Fibroblast of lung (primary cell): ENCODE data around the gene FHAD1.

Experiments used
- EZH2 ChIP-seq: IDR thresholded peaks from 2 replicates; pipeline ENCODE4 v1.5.1; 2012; ENCODE audit warnings: low read length, control low read depth, mild to moderate bottlenecking; ENCODE audit errors: missing control alignments
- TF ChIP-seq, protein P1 (sequence below), 2 donors: IDR thresholded peaks in 1 of 2; conservative IDR thresholded peaks in 1 of 2; 1 replicate in 1 of 2; 2 replicates in 1 of 2; pipeline ENCODE4 v1.5.1; 2011 to 2012; ENCODE audit warnings: low read length in 2 of 2, control low read depth in 1 of 2, inconsistent platforms in 1 of 2, low read depth in 1 of 2, mild to moderate bottlenecking in 1 of 2

DNA sequence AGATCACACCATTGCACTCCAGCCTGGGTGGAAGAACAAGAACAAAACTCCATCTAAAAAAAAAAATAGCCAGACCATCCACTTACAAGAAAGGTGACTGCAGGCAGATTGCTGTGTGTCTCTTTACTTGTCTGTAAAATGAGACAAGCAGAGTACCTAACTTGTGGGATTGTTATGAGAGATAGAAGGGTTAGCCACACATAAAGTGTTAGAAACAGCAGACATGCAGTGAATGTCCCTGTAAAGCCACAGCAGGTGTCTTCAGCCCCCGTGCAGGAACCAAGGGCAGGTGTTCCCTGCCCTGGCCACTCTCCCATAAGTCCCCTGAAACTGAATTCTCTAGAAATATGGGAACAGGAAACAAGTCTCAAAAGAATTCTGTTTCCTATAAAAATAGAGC lies 121.9 kb downstream of the FHAD1 start:
- TF ChIP-seq, protein P1, sequence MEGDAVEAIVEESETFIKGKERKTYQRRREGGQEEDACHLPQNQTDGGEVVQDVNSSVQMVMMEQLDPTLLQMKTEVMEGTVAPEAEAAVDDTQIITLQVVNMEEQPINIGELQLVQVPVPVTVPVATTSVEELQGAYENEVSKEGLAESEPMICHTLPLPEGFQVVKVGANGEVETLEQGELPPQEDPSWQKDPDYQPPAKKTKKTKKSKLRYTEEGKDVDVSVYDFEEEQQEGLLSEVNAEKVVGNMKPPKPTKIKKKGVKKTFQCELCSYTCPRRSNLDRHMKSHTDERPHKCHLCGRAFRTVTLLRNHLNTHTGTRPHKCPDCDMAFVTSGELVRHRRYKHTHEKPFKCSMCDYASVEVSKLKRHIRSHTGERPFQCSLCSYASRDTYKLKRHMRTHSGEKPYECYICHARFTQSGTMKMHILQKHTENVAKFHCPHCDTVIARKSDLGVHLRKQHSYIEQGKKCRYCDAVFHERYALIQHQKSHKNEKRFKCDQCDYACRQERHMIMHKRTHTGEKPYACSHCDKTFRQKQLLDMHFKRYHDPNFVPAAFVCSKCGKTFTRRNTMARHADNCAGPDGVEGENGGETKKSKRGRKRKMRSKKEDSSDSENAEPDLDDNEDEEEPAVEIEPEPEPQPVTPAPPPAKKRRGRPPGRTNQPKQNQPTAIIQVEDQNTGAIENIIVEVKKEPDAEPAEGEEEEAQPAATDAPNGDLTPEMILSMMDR (conservative IDR thresholded peaks at IDR 0.05 in 1 of 2, IDR thresholded peaks at IDR 0.05 in 1 of 2; ENCODE audit: low read depth in 1 of 2, low read length in 2 of 2), result no peak
- no peak for TF ChIP-seq EZH2
